ENCODE data around the gene ELFN2. TPM values are rescaled to one million over a fixed set of nuclear protein-coding genes. Genes with fewer than 3 reads are reported as not detected.

ELFN2 gene
- total and polyA plus RNA-seq, 9 donors: 0.01 to 0.05 (median 0.03) TPM; not detected in 5

DNA sequence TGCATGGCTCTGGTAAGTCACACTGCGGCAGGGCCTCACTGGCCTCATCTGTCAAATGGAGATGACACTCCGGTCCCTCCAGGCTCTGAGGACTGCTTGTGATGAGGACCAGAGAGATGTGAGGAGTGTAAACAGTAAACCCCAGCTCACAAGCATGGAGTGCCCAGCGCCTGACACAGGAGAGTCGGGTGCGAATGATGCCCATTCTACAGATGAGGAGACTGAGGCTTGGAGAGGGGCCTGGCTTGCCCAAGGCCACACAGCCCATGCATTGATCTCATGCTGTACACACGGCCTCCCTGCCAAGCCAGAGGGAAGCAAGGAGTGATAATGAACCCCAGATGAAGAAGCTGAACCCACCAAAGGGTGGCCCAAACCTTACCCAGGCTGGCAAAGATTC lies 37.2 kb downstream of the ELFN2 start:
- DNase-seq: no peak
- TF ChIP-seq, protein P1, sequence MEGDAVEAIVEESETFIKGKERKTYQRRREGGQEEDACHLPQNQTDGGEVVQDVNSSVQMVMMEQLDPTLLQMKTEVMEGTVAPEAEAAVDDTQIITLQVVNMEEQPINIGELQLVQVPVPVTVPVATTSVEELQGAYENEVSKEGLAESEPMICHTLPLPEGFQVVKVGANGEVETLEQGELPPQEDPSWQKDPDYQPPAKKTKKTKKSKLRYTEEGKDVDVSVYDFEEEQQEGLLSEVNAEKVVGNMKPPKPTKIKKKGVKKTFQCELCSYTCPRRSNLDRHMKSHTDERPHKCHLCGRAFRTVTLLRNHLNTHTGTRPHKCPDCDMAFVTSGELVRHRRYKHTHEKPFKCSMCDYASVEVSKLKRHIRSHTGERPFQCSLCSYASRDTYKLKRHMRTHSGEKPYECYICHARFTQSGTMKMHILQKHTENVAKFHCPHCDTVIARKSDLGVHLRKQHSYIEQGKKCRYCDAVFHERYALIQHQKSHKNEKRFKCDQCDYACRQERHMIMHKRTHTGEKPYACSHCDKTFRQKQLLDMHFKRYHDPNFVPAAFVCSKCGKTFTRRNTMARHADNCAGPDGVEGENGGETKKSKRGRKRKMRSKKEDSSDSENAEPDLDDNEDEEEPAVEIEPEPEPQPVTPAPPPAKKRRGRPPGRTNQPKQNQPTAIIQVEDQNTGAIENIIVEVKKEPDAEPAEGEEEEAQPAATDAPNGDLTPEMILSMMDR (IDR thresholded peaks at IDR 0.05): no peak
- TF ChIP-seq EP300 (IDR thresholded peaks at IDR 0.05): no peak
- no peak for TF ChIP-seq POLR2A (IDR thresholded peaks at IDR 0.05)
- intact Hi-C loops (cut with DNase I): no loop called here
- no peak overlapping the region for H3K4me3 ChIP-seq
- H3K27ac ChIP-seq: no peak overlapping the region
- H3K27me3 ChIP-seq: no peaks in the 10 kb centered on the region
- H3K9me3 ChIP-seq: no peaks in the 10 kb centered on the region
- 81 to 90% (median 84%) methylated on average over 6 of the region's 6 CpGs for WGBS, 3 donors
- H3K4me1 ChIP-seq (ENCODE audit: insufficient read depth): peaks cover 1% of the 10 kb centered on the region
- no peaks in the 10 kb centered on the region for H3K36me3 ChIP-seq

DNA sequence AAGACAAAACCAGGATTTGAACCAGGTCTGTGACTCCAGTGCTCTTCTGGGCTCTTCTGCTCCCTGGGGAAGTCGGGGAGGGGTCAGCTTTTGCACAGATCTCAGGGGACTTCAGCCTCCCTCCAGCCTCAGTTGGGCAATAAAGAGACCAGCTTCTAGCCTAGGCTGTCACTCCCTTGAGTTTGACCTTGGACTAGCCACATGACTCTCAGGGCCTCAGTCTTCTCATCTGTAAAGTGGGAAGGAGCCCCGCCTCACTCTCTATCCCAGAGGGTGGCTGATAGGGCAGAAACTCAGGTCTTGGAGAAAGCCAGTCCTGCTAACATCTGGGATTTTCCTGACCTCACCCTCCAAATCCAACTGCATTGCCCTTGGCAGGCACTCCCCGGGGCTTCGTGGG lies 38.7 kb downstream of the ELFN2 start:
- Histone ChIP-seq H3K27me3 (no peaks in the 10 kb centered on the region), H3K27ac (no peak overlapping the region), H3K9me3 (no peaks in the 10 kb centered on the region), H3K36me3 (no peaks in the 10 kb centered on the region), H3K4me3 (no peak overlapping the region), H3K4me1 (ENCODE audit: insufficient read depth) (peaks cover 1% of the 10 kb centered on the region)
- intact Hi-C loops (cut with DNase I): no loop called here
- no peak for DNase-seq
- no peak for TF ChIP-seq EP300 (IDR thresholded peaks at IDR 0.05)
- WGBS, 3 donors: 59 to 65% (median 63%) methylated on average over 4 of the region's 4 CpGs

DNA sequence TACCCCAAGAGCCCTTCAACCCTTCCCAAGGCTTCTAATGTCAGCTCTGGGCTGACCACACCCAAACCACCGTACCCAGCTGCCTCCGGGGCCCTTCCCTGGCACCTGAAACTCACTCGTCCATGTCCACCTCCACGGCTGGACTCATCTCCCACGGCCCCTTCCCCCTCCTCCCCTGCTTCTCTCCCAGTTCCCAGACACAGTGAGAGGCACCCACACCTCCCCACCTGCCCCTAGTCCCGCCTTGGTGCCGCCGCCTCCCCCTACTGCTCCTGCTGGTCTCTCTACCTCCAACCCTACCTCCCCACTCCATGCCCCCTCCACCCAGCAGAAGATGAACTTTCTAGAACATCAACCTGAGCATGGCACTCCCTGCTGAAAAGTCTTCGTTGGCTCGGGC lies 39.5 kb downstream of the ELFN2 start:
- TF ChIP-seq, protein P1 (IDR thresholded peaks at IDR 0.05): no peak
- TF ChIP-seq EP300 (IDR thresholded peaks at IDR 0.05): no peak
- no peak for TF ChIP-seq POLR2A (IDR thresholded peaks at IDR 0.05)
- H3K27ac ChIP-seq: no peak overlapping the region
- DNase-seq: no peak
- no peaks in the 10 kb centered on the region for H3K36me3 ChIP-seq
- H3K27me3 ChIP-seq: no peaks in the 10 kb centered on the region
- H3K4me3 ChIP-seq: no peak overlapping the region
- no peaks in the 10 kb centered on the region for H3K9me3 ChIP-seq
- 44 to 52% (median 48%) methylated on average over 10 of the region's 10 CpGs for WGBS, 3 donors
- H3K4me1 ChIP-seq (ENCODE audit: insufficient read depth): peaks cover 1% of the 10 kb centered on the region
- intact Hi-C loops (cut with DNase I): no loop called here

DNA sequence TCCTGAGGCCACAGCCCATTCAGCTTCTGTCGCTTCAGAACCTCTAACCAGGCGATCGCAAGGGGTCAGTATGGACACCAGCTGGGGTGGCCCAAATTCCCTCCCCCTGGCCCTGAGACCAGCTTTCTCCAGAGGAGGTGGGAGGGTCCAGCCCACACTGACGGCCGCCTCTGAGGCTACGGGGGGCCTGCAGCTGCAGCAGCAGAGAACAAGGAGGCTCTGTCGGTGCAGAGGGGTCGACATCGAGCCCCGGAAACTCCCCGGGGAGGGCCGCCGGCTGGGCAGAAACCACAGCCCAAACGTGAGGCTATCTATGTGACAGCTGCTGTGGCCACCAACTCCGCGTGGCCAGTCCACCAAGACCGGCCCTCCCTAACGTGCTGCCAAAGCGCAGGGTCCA lies 40.8 kb downstream of the ELFN2 start:
- 30 to 34% (median 32%) methylated on average over 13 to 19 of the region's 19 CpGs for WGBS, 3 donors
- intact Hi-C loops (cut with DNase I): no loop called here
- no peak for TF ChIP-seq EP300 (IDR thresholded peaks at IDR 0.05)
- TF ChIP-seq, protein P1 (IDR thresholded peaks at IDR 0.05): no peak
- no peak for TF ChIP-seq POLR2A (IDR thresholded peaks at IDR 0.05)
- H3K27ac ChIP-seq: no peak overlapping the region
- H3K36me3 ChIP-seq: no peaks in the 10 kb centered on the region
- H3K9me3 ChIP-seq: no peaks in the 10 kb centered on the region
- no peaks in the 10 kb centered on the region for H3K27me3 ChIP-seq
- DNase-seq: no peak
- peaks cover 1% of the 10 kb centered on the region for H3K4me1 ChIP-seq (ENCODE audit: insufficient read depth)
- no peak overlapping the region for H3K4me3 ChIP-seq

DNA sequence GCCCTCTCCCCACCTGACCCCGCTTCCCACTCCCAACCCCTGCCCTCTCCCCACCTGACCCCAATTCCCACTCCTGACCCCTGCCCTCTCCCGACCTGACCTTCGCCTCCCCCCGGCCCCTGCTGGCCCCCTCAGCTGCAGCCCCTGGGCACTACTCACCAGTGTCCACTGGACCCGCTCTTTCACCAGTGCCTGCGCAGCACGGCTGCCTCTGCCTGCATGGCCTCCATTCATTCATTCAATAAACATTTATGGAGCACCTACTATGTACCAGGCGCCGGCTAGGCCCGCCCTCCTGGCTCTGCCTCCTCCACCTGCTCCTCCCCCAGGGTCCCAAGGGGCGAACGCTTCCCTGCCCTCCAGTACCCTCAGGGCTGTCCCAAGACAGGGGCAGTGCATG lies 42.6 kb downstream of the ELFN2 start:
- DNase-seq: no peak

More for the DNA sequence above, 42.6 kb downstream of the ELFN2 start:
- WGBS, 3 donors: 76 to 87% (median 79%) methylated on average over 6 to 12 of the region's 12 CpGs
- H3K27me3 ChIP-seq: no peaks in the 10 kb centered on the region
- H3K27ac ChIP-seq: no peak overlapping the region
- H3K4me1 ChIP-seq (ENCODE audit: insufficient read depth): peaks cover 1% of the 10 kb centered on the region
- intact Hi-C loops (cut with DNase I): no loop called here
- H3K4me3 ChIP-seq: no peak overlapping the region
- no peak for TF ChIP-seq POLR2A (IDR thresholded peaks at IDR 0.05)
- TF ChIP-seq, protein P1 (IDR thresholded peaks at IDR 0.05): no peak
- no peak for TF ChIP-seq EP300 (IDR thresholded peaks at IDR 0.05)
- no peaks in the 10 kb centered on the region for H3K36me3 ChIP-seq
- no peaks in the 10 kb centered on the region for H3K9me3 ChIP-seq
